RWPE2 (cell line): ENCODE measurements around the gene ARHGAP29.
"Not testable (repeated sequence)": the region's sequence is repeated elsewhere in the genome, so short reads cannot be mapped to it uniquely, and the experiment has no call there.

Experiments used
- ATAC-seq: fragments of 200-7000 bp; cut with Tn5 transposase; 3 replicates; pipeline ENCODE4 v1.9.1; 2021; ENCODE audit warnings: low read depth
- DNase-seq: peaks from one replicate; pipeline ENCODE4 v3.0.0-alpha.2; 2020; ENCODE audit warnings: low spot score
- H3K27ac ChIP-seq: fragments of 450-650 bp; 2 replicates; pipeline ENCODE4 v1.5.1; 2017; ENCODE audit warnings: mild to moderate bottlenecking; ENCODE audit not compliant: poor library complexity, severe bottlenecking
- H3K27me3 ChIP-seq: fragments of 250-450 bp; sonication (Bioruptor Pico); 2 replicates; pipeline ENCODE4 v1.5.1; 2021; ENCODE audit warnings: mild to moderate bottlenecking, moderate library complexity; ENCODE audit not compliant: insufficient read depth, poor library complexity, severe bottlenecking
- H3K36me3 ChIP-seq: fragments of 250-450 bp; sonication (Bioruptor Pico); 2 replicates; pipeline ENCODE4 v1.5.1; 2020; ENCODE audit warnings: low read depth, mild to moderate bottlenecking, moderate library complexity
- H3K4me1 ChIP-seq: fragments of 250-450 bp; sonication (Bioruptor Pico); 2 replicates; pipeline ENCODE4 v1.5.1; 2021; ENCODE audit warnings: mild to moderate bottlenecking, moderate library complexity; ENCODE audit not compliant: insufficient read depth, poor library complexity, severe bottlenecking
- H3K4me3 ChIP-seq: fragments of 250-450 bp; sonication (Bioruptor Pico); 2 replicates; pipeline ENCODE4 v1.5.1; 2021; ENCODE audit warnings: mild to moderate bottlenecking, moderate library complexity; ENCODE audit not compliant: severe bottlenecking
- H3K9me3 ChIP-seq: fragments of 250-450 bp; sonication (Bioruptor Pico); 2 replicates; pipeline ENCODE4 v1.5.1; 2021; ENCODE audit warnings: mild to moderate bottlenecking, moderate library complexity; ENCODE audit not compliant: severe bottlenecking
- TF ChIP-seq, protein P1 (sequence below): fragments of 450-650 bp; IDR thresholded peaks from one replicate; pipeline ENCODE4 v1.5.1; 2017; ENCODE audit warnings: mild to moderate bottlenecking, moderate library complexity; ENCODE audit not compliant: poor library complexity, severe bottlenecking

ARHGAP29 gene

DNA sequence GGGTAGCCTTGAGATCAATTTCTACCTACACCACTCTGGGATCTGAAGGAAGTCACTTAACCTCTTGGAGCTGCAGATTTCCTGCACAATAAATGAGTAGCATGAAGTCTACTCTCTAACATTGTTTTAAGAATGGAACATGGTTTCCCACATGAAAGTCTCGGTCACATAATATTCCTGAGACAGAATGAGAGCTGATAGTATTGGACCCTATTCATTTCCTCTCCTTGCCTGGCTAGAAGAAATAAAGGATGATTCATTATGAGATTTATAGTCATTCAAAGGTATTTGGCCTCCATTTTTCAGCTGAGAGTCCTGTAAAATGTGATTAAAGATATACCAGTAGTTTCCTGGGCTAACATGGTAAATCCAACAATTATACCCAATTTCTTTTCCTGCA is 56.7 kb downstream of the ARHGAP29 start:
- peaks cover 100% of the 10 kb centered on the region for H3K36me3 ChIP-seq
- no peaks in the 10 kb centered on the region for H3K27me3 ChIP-seq
- ATAC-seq, result peak; percentile 26; the same call in 1 of the 3 replicates
- no peaks in the 10 kb centered on the region for H3K9me3 ChIP-seq
- DNase-seq, result no peak
- H3K27ac ChIP-seq, result peak overlapping the region; percentile 3
- peaks cover 7% of the 10 kb centered on the region for H3K4me1 ChIP-seq
- TF ChIP-seq, protein P1, sequence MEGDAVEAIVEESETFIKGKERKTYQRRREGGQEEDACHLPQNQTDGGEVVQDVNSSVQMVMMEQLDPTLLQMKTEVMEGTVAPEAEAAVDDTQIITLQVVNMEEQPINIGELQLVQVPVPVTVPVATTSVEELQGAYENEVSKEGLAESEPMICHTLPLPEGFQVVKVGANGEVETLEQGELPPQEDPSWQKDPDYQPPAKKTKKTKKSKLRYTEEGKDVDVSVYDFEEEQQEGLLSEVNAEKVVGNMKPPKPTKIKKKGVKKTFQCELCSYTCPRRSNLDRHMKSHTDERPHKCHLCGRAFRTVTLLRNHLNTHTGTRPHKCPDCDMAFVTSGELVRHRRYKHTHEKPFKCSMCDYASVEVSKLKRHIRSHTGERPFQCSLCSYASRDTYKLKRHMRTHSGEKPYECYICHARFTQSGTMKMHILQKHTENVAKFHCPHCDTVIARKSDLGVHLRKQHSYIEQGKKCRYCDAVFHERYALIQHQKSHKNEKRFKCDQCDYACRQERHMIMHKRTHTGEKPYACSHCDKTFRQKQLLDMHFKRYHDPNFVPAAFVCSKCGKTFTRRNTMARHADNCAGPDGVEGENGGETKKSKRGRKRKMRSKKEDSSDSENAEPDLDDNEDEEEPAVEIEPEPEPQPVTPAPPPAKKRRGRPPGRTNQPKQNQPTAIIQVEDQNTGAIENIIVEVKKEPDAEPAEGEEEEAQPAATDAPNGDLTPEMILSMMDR, result no peak
- H3K4me3 ChIP-seq, result no peak overlapping the region

DNA sequence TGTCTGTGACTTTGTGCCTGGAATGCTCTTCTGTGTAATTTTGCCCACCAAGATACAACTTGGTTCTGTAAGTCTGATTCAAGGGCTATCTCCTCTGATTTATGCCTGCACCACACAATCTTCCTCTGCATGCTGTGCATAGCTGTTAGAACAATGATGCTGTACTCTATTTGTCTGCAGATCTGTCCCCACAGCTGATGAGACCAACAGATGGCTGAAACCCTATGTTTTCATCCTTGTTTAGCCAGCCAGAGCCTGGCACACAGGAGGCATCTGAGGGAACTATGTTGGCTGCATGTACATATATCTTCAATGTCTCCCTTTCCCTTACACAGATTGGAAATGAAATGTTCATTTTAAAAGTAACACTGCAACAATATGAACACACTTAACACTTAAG is 58.5 kb downstream of the ARHGAP29 start:
- DNase-seq, result no peak
- H3K36me3 ChIP-seq, result peaks cover 100% of the 10 kb centered on the region
- TF ChIP-seq, protein P1, result no peak

DNA sequence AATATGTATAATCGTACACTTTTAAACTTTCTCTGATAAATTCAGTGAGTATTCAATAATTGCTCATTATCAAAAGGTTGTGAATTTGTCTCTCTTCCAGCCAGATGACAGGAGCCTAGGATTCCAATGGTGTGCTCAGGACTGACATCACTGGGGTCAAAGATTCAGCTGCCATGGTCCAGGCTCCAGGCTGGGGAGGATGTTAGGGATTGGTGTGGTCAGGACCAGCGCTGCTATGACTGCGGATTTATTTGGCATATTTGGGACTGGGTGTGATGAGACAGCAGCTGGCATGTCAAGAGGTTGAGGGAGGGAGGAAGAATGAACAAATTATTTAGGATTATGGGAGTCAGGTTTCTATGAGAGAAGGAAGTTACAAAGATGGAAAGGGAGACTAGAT is 68.3 kb downstream of the ARHGAP29 start:
- TF ChIP-seq, protein P1, result no peak
- DNase-seq, result no peak
- Histone ChIP-seq H3K4me1 (no peaks in the 10 kb centered on the region), H3K4me3 (no peak overlapping the region), H3K27ac (no peak overlapping the region), H3K9me3 (no peaks in the 10 kb centered on the region), H3K36me3 (peaks cover 42% of the 10 kb centered on the region), H3K27me3 (no peaks in the 10 kb centered on the region)
- ATAC-seq, result no peak

More for the DNA sequence above, 58.5 kb downstream of the ARHGAP29 start:
- Histone ChIP-seq H3K9me3 (no peaks in the 10 kb centered on the region), H3K27ac (no peak overlapping the region), H3K4me1 (no peaks in the 10 kb centered on the region), H3K4me3 (no peak overlapping the region), H3K27me3 (no peaks in the 10 kb centered on the region)
- no peak for ATAC-seq

DNA sequence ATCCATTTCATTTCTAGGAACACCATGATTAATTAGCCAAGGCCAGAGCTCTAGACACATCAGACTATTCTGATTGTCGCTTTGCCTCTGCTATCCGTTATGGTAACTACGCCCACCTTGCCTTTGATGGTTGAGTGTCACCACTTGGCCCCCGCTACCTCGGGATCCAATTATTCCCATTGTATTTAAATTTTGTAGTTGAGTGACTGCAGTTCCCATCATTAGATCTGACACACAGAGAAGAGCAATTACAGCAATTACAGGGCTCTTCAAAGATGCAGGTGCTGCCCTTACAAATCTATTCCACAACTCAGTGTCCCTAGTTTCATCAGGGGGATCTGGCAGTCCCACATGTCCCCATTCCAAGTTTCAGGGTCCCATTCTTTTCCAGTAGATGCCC is 71.5 kb downstream of the ARHGAP29 start:
- TF ChIP-seq, protein P1, result no peak
- Histone ChIP-seq H3K4me3 (no peak overlapping the region), H3K36me3 (peaks cover 9% of the 10 kb centered on the region), H3K9me3 (no peaks in the 10 kb centered on the region), H3K27ac (no peak overlapping the region), H3K27me3 (no peaks in the 10 kb centered on the region), H3K4me1 (no peaks in the 10 kb centered on the region)
- ATAC-seq, result no peak
- DNase-seq, result no peak

DNA sequence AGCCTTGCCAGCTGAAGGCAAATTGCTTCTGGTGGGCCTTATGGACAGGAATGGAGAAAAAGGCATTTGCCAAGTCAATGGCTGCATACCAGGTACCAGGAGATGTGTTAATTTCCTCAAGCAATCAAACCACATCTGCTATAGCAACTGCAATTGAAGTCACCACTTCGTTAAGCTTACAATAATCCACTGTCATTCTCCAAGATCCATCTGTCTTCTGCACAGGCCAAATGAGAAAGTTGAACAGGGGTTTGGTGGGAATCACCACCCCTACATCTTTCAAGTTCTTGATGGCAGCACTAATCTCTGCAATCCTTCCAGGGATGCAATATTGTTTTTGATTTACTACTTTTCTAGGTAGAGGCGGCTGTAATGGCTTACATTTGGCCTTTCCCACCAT is 72.5 kb downstream of the ARHGAP29 start:
- not testable (repeated sequence) for H3K27me3 ChIP-seq, ATAC-seq, DNase-seq, H3K27ac ChIP-seq, H3K4me1 ChIP-seq, H3K4me3 ChIP-seq, H3K36me3 ChIP-seq, H3K9me3 ChIP-seq

DNA sequence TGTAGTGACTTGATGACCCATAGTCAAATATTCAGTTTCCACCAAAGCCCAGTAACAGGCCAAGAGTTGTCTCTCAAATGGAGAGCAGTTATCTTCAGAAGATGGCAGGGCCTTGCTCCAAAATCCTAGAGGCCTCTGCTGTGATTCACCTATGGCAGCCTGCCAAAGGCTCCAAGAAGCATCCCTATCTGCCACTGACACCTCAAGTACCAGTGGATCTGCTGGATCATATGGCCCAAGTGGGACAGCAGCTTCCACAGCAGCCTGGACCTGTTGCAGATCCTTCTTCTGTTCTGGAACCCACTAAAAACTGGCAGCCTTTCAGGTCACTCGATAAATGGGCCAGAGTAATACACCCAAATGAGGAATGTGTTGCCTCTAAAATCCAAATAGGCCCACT is 73.3 kb downstream of the ARHGAP29 start:
- ATAC-seq, H3K9me3 ChIP-seq, H3K4me3 ChIP-seq, H3K36me3 ChIP-seq, DNase-seq, H3K27me3 ChIP-seq, H3K4me1 ChIP-seq, H3K27ac ChIP-seq: not testable (repeated sequence)

DNA sequence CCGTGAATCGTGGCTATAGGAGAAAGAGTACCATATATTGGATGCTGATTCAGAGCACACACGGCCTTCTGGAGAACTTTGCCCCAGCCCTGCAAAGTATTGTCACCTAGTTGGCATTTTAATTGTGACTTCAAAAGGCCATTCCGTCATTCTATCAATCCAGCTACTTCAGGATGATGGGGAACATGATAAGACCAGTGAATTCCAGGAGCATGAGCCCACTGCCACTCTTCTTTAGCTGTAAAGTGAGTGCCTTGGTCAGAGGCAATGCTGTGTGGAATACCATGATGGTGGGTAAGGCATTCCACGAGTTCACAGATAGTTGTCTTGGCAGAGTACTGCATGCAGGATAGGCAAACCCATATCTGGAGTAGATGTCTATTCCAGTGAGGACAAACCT is 74.1 kb downstream of the ARHGAP29 start:
- not testable (repeated sequence) for H3K4me1 ChIP-seq, H3K36me3 ChIP-seq, H3K27me3 ChIP-seq, H3K9me3 ChIP-seq, H3K4me3 ChIP-seq, ATAC-seq, H3K27ac ChIP-seq, DNase-seq
